GM13977 (cell line): ENCODE data around the gene OR4S1.
"Not testable (repeated sequence)": the region's sequence is repeated elsewhere in the genome, so short reads cannot be mapped to it uniquely, and the experiment has no call there.

ENCODE experiments used
- DNase-seq: peaks from one replicate; pipeline ENCODE4 v3.0.0; 2012; ENCODE audit warnings: low spot score
- CTCF ChIP-seq: IDR thresholded peaks from 2 replicates; pipeline ENCODE4 v1.5.1; 2012; ENCODE audit warnings: mild to moderate bottlenecking, control low read depth; ENCODE audit not compliant: insufficient read depth; ENCODE audit errors: extremely low read depth, missing control alignments
- in situ Hi-C: fragments of 300-500 bp; cut with MboI; formaldehyde crosslinking; loops from one replicate; pipeline ENCODE4 v1.12.0; 2022; ENCODE audit warnings: low sequenced_read_pairs, low pct_unique_long_range_greater_than_20kb, mixed read lengths, inconsistent platforms; ENCODE audit not compliant: unreplicated experiment

The OR4S1 gene

GRCh38 chr11:48305923-48306322 lies at the start of gene OR4S1:
Gene OR4S1 (plus strand): TSS chr11:48306223. CDS start chr11:48306223, 0 bp downstream.
- DNase-seq, result no peak
- no peak for TF ChIP-seq CTCF
- in situ Hi-C loops, result no loop called here

- in situ Hi-C loops, result no loop called here
- no peak for TF ChIP-seq CTCF
- no peak for DNase-seq
Measured at GRCh38 chr11:48261600-48261999, 44.4 kb upstream of the OR4S1 start.

GRCh38 chr11:48263423-48263911 lies 42.6 kb upstream of the OR4S1 start, which contains the start of gene OR4X1:
Gene OR4X1 (plus strand): TSS chr11:48263861. CDS start chr11:48263861, 0 bp downstream.
- in situ Hi-C loops, result no loop called here
- TF ChIP-seq CTCF, result no peak
- DNase-seq, result no peak

GRCh38 chr11:48270621-48271020 lies 35.4 kb upstream of the OR4S1 start:
- DNase-seq, result no peak
- in situ Hi-C loops, result no loop called here
- no peak for TF ChIP-seq CTCF

- no peak for DNase-seq
- in situ Hi-C loops, result no loop called here
- no peak for TF ChIP-seq CTCF
Measured at GRCh38 chr11:48272606-48273005, 33.4 kb upstream of the OR4S1 start.

- TF ChIP-seq CTCF, result peak; percentile 95
- DNase-seq, result peak; percentile 47
- in situ Hi-C loops, result no loop called here
Measured at GRCh38 chr11:48307760-48308386, 1.9 kb downstream of the OR4S1 start.

- DNase-seq, in situ Hi-C loops: not testable (repeated sequence)
Measured at GRCh38 chr11:48313590-48313989, 7.6 kb downstream of the OR4S1 start.

- DNase-seq, in situ Hi-C loops: not testable (repeated sequence)
Measured at GRCh38 chr11:48319813-48320212, 13.8 kb downstream of the OR4S1 start.

GRCh38 chr11:48324620-48325019 lies 18.6 kb downstream of the OR4S1 start, which contains the start of gene OR4C3:
Gene OR4C3 (plus strand): TSS chr11:48324920. CDS start chr11:48325022, 102 bp downstream.
- in situ Hi-C loops, DNase-seq: not testable (repeated sequence)
